ENCODE data around the gene MX1.

The MX1 gene

DNA sequence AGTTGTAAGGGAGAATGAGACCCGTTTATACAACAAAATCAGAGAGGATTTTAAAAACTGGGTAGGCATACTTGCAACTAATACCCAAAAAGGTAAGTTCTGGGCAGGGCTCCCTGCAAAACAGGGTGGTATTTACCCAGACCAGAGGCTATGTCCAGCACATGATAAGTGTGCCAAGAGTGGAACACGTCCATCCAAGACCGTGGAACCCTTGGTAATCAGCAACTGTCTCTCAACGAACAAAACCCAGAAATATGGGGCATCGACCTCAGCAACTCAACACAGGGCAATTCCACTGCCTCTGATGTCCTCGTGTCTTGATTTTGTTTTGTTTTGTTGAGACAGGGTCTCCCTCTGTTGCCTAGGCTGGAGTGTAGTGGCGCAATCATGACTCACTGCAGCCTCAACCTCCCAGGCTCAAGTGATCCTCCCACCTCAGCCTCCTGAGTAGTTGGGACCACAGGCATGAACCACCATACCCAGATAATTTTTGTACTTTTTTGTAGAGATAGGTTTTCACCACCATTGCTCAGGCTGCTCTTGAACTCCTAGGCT is 26.7 kb upstream of the MX1 start:
- Histone ChIP-seq H3K9me3 (ENCODE audit: severe bottlenecking) (no peaks in the 10 kb centered on the region), H3K36me3 (ENCODE audit: low read depth) (no peaks in the 10 kb centered on the region), H3K27ac (ENCODE audit: poor library complexity, severe bottlenecking) (no peak overlapping the region), H3K4me1 (ENCODE audit: insufficient read depth, poor library complexity, severe bottlenecking) (no peaks in the 10 kb centered on the region), H3K27me3 (ENCODE audit: insufficient read depth, poor library complexity, severe bottlenecking) (no peaks in the 10 kb centered on the region), H3K4me3 (ENCODE audit: severe bottlenecking) (no peak overlapping the region)
- TF ChIP-seq, protein P1, sequence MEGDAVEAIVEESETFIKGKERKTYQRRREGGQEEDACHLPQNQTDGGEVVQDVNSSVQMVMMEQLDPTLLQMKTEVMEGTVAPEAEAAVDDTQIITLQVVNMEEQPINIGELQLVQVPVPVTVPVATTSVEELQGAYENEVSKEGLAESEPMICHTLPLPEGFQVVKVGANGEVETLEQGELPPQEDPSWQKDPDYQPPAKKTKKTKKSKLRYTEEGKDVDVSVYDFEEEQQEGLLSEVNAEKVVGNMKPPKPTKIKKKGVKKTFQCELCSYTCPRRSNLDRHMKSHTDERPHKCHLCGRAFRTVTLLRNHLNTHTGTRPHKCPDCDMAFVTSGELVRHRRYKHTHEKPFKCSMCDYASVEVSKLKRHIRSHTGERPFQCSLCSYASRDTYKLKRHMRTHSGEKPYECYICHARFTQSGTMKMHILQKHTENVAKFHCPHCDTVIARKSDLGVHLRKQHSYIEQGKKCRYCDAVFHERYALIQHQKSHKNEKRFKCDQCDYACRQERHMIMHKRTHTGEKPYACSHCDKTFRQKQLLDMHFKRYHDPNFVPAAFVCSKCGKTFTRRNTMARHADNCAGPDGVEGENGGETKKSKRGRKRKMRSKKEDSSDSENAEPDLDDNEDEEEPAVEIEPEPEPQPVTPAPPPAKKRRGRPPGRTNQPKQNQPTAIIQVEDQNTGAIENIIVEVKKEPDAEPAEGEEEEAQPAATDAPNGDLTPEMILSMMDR (IDR thresholded peaks at IDR 0.05; ENCODE audit: poor library complexity, severe bottlenecking) = no peak
- DNase-seq (ENCODE audit: low spot score) (no peak), ATAC-seq (ENCODE audit: low read depth) (no peak)

- DNase-seq (ENCODE audit: low spot score) (no peak), ATAC-seq (ENCODE audit: low read depth) (no peak)
- TF ChIP-seq, protein P1 (IDR thresholded peaks at IDR 0.05; ENCODE audit: poor library complexity, severe bottlenecking) = no peak
- Histone ChIP-seq H3K27ac (ENCODE audit: poor library complexity, severe bottlenecking) (no peak overlapping the region), H3K36me3 (ENCODE audit: low read depth) (no peaks in the 10 kb centered on the region), H3K4me3 (ENCODE audit: severe bottlenecking) (no peak overlapping the region), H3K27me3 (ENCODE audit: insufficient read depth, poor library complexity, severe bottlenecking) (no peaks in the 10 kb centered on the region), H3K4me1 (ENCODE audit: insufficient read depth, poor library complexity, severe bottlenecking) (no peaks in the 10 kb centered on the region), H3K9me3 (ENCODE audit: severe bottlenecking) (no peaks in the 10 kb centered on the region)
Observed at GRCh38 chr21:41402231-41402630, 23.8 kb upstream of the MX1 start.

GRCh38 chr21:41402796-41403195 is 23.2 kb upstream of the MX1 start:
- DNase-seq (ENCODE audit: low spot score) (no peak), ATAC-seq (ENCODE audit: low read depth) (no peak)
- no peak overlapping the region for H3K27ac ChIP-seq (ENCODE audit: poor library complexity, severe bottlenecking)
- no peaks in the 10 kb centered on the region for H3K36me3 ChIP-seq (ENCODE audit: low read depth)
- no peaks in the 10 kb centered on the region for H3K27me3 ChIP-seq (ENCODE audit: insufficient read depth, poor library complexity, severe bottlenecking)
- H3K9me3 ChIP-seq (ENCODE audit: severe bottlenecking) = no peaks in the 10 kb centered on the region
- H3K4me1 ChIP-seq (ENCODE audit: insufficient read depth, poor library complexity, severe bottlenecking) = no peaks in the 10 kb centered on the region
- TF ChIP-seq, protein P1 (IDR thresholded peaks at IDR 0.05; ENCODE audit: poor library complexity, severe bottlenecking) = no peak
- no peak overlapping the region for H3K4me3 ChIP-seq (ENCODE audit: severe bottlenecking)

DNA sequence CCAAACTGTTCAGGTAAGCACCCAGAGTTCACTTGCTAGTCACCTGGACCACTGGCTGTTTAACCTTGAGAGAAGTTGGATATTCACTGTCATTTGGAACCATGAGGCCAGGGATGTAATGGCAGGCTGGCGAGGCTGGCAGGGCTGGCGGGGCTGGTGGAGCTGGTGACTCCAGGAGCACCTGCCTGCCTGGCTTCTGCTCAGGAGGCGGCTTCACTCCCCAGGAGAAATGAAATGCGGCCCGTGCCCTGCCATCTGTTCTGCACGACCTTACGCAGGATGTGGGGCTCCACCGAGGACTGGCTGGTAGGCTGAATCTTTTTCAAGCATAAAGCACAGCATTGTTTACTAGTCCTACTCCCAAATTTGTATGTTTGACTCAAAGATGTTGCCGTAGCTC is 22.7 kb upstream of the MX1 start:
- no peaks in the 10 kb centered on the region for H3K36me3 ChIP-seq (ENCODE audit: low read depth)
- no peaks in the 10 kb centered on the region for H3K27me3 ChIP-seq (ENCODE audit: insufficient read depth, poor library complexity, severe bottlenecking)
- ATAC-seq (ENCODE audit: low read depth) (no peak), DNase-seq (ENCODE audit: low spot score) (no peak)
- no peak overlapping the region for H3K27ac ChIP-seq (ENCODE audit: poor library complexity, severe bottlenecking)
- H3K4me3 ChIP-seq (ENCODE audit: severe bottlenecking) = no peak overlapping the region
- TF ChIP-seq, protein P1 (IDR thresholded peaks at IDR 0.05; ENCODE audit: poor library complexity, severe bottlenecking) = no peak
- no peaks in the 10 kb centered on the region for H3K9me3 ChIP-seq (ENCODE audit: severe bottlenecking)
- H3K4me1 ChIP-seq (ENCODE audit: insufficient read depth, poor library complexity, severe bottlenecking) = no peaks in the 10 kb centered on the region

DNA sequence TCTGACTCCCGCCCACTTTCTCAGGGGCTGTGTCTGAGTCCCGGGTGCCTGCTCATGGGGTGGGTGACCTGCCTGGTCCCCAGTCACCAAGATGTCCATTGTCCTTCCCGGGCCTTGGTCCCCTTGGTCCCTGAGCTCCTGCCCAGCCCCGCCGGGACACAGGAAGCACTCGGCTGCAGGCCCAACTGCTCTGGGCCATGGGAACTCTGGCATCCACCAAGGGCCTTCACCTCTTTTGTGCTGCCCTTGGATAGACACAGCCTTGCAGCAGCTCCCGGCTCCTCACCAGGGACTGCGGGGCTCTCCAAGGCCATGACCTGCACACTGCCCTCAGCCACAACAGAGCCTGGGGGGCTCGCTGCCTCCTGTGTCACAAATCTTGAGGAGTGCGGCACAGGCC is 22.1 kb upstream of the MX1 start:
- no peak overlapping the region for H3K27ac ChIP-seq (ENCODE audit: poor library complexity, severe bottlenecking)
- TF ChIP-seq, protein P1 (IDR thresholded peaks at IDR 0.05; ENCODE audit: poor library complexity, severe bottlenecking) = no peak
- no peaks in the 10 kb centered on the region for H3K9me3 ChIP-seq (ENCODE audit: severe bottlenecking)
- H3K36me3 ChIP-seq (ENCODE audit: low read depth) = no peaks in the 10 kb centered on the region
- ATAC-seq (ENCODE audit: low read depth) = no peak
- no peaks in the 10 kb centered on the region for H3K4me1 ChIP-seq (ENCODE audit: insufficient read depth, poor library complexity, severe bottlenecking)
- H3K27me3 ChIP-seq (ENCODE audit: insufficient read depth, poor library complexity, severe bottlenecking) = no peaks in the 10 kb centered on the region
- DNase-seq (ENCODE audit: low spot score) = no peak
- H3K4me3 ChIP-seq (ENCODE audit: severe bottlenecking) = no peak overlapping the region

Measured in RWPE2 (cell line).